Fibroblast of pulmonary artery (primary cell): Measurements from ENCODE around the gene KRT76.
"Not testable (repeated sequence)": the region's sequence is repeated elsewhere in the genome, so short reads cannot be mapped to it uniquely, and the experiment has no call there.

Source experiments
- DNase-seq: peaks from one replicate; pipeline ENCODE4 v3.0.0-alpha.2; 2010; ENCODE audit warnings: low read depth
- H3K4me3 ChIP-seq: replicated peaks from 2 replicates; pipeline ENCODE4 v1.5.1; 2011; ENCODE audit warnings: low read depth, mild to moderate bottlenecking, control low read depth, low read length, moderate library complexity
- TF ChIP-seq, protein P1 (sequence below): IDR thresholded peaks from 2 replicates; pipeline ENCODE4 v1.5.1; 2011; ENCODE audit warnings: mild to moderate bottlenecking, control low read depth, low read length, inconsistent platforms; ENCODE audit errors: missing control alignments

KRT76 gene

DNA sequence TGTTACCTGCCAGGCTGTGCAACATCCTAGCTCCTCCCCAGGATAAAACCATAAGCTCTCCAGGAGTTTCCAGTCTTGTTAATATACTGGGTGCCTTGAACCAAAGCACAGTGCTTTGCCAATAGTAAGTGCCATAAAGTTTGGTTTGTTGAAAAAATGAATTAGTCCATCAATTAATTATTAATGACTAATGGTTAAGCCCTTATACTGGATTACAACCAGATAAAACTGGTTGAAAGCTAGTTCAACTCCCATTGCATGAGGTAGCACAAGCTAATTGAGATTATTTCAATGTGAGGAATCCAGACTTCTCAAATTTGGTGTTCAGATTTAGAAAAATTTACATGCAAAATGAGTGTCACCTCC is 20.4 kb upstream of the KRT76 start:
- H3K4me3 ChIP-seq = no peak overlapping the region
- DNase-seq = no peak
- TF ChIP-seq, protein P1, sequence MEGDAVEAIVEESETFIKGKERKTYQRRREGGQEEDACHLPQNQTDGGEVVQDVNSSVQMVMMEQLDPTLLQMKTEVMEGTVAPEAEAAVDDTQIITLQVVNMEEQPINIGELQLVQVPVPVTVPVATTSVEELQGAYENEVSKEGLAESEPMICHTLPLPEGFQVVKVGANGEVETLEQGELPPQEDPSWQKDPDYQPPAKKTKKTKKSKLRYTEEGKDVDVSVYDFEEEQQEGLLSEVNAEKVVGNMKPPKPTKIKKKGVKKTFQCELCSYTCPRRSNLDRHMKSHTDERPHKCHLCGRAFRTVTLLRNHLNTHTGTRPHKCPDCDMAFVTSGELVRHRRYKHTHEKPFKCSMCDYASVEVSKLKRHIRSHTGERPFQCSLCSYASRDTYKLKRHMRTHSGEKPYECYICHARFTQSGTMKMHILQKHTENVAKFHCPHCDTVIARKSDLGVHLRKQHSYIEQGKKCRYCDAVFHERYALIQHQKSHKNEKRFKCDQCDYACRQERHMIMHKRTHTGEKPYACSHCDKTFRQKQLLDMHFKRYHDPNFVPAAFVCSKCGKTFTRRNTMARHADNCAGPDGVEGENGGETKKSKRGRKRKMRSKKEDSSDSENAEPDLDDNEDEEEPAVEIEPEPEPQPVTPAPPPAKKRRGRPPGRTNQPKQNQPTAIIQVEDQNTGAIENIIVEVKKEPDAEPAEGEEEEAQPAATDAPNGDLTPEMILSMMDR = no peak

DNA sequence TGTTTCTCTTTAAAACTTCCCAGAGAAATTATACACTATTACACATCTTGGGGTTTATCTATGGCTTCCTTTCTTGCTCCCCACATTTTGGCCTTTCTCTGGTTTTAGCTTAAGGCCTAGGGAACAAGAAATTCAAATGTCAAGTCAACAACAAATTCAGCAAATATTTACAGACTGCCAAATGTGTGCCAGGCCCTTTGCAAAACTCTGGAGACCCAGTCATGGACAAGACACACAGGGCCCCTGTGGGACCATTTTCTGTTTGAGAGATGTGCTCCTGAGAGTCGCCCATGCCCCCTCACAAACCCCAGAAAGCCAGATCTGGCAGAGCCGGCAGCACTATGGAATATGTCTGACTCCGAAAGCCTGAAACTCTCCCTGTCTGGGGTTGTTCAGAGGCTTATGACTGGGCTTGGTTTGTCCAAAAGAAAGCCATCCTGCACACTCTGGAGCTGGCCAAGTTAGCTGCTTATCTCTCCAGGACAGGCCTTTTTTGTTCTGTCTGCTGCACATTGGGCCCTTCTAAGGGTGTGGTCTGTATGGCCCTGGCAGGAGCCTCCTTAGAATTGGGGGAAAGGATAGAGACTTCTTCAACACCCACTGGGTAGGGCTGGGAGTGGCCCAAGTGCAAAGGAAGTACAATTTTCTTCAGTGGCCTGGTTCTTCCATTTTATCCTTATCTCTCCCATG is 19.8 kb upstream of the KRT76 start:
- TF ChIP-seq, protein P1 = no peak
- no peak for DNase-seq
- H3K4me3 ChIP-seq = no peak overlapping the region

DNA sequence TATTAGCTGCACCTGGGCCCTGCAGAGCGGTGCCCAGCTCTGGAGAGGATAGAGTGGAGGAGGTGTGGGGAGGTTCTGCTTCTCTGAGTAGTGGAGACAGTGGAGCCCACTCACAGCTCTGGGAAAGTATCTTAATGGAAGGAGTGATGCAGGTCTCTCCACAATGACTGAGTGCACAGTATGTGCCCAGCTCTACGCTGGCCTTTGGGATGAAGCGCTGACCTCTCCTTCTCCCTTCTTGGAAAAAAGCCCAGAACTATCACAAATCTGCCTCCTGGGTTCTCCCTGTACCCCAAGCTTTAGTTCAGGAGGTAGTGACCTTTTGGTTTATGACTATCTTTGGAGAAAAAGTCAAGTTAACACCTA is 19.3 kb upstream of the KRT76 start:
- H3K4me3 ChIP-seq = no peak overlapping the region
- TF ChIP-seq, protein P1 = no peak
- no peak for DNase-seq

DNA sequence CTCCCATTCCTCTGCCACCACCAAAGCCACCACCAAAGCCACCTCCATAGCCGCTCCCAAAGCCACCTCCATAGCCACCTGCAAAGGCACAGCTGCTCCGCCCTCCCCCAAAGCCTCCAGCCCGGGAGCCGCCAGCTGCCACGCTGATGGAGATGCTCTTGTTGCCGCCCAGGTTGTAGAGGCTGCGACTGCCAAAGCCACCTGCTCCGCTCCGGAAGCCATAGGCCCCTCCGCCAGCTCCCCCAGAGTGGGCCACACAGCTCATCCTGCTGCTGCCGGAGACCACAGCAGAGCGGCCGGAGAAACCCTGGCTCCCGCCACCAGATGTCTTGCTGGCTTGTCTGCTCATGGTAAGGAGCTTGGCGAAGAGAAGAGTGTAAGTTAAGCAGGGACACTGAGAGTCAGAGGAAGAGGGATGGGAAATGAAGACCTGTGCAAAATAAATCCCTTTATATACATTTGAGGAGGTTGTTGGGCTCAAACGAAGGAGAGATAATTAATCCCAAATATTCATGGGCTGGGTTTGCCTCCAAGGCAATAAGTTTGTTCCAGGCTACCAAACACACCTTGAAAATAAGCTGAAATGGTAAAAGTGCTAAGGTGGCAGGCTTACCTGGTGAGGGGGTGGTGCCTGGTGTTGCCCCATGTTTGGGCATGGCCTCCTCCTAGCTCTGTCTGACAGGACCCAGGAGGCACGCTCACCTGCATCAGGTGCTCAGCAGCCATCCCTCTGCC is 18.7 kb upstream of the KRT76 start, which contains the start of gene KRT3:
Gene KRT3 (minus strand): TSS at position 424 of the 735 bp plus-strand sequence. CDS start 75 bp downstream, at position 349.
- TF ChIP-seq, protein P1 = no peak
- DNase-seq = no peak

DNA sequence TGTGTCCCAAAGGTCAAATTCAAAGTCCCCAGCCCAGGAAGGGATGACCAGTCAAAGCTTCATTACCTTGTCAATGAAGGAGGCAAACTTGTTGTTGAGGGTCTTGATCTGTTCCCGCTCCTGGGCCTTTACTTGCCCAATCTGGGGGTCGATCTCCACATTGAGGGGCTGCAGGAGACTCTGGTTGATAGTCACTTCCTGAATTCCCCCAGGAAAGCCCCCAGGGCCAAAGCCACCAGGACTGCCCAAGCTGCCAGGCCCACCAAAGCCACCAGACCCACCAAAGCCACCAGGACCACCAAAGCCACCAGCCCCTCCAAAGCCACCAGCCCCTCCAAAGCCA is 18.2 kb upstream of the KRT76 start:
- not testable (repeated sequence) for DNase-seq, H3K4me3 ChIP-seq

More for the DNA sequence above, 18.7 kb upstream of the KRT76 start, which contains the start of gene KRT3:
- H3K4me3 ChIP-seq = no peak within 1 kb of the TSS

DNA sequence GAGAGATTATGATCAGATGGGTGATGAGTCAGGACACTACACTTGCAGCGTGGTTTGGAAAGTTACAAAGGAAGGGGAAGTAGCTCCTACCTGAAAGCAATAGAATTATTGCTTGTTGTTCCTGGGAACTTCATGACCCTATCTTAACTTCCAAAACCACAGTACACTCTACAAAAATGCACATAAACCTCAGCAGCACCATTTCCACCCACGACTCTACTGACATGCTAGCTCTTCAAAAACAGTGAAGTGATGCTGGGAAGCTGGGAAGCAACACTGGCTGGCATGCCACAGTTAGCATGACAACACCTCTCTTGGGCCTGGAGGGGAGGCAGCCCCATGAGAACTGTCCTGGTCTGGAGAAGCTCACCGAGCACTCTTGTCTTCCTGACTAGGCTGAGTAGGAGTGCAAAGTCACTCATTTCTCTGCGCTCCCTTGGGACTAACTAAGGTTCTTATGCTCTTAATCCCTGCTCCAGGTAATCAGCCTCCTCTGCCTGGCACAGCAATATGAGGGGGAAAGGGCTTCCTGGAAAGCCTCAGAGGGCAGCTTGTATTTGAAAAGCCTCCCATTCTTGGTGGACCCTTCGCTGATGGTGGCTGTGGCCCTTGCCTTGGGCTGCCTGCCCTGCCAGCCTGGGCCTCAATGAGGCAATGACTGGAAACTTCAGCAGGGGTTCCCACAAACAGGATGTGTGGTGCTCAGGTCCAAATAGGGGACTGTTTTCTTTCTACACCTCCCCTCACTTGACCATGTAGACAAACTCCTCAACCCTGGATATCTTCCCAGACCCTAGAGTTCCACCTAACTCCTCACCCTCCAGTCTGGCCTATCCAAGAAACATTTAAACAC is 17.6 kb upstream of the KRT76 start:
- no peak for DNase-seq
- TF ChIP-seq, protein P1 = no peak
- H3K4me3 ChIP-seq = no peak overlapping the region

DNA sequence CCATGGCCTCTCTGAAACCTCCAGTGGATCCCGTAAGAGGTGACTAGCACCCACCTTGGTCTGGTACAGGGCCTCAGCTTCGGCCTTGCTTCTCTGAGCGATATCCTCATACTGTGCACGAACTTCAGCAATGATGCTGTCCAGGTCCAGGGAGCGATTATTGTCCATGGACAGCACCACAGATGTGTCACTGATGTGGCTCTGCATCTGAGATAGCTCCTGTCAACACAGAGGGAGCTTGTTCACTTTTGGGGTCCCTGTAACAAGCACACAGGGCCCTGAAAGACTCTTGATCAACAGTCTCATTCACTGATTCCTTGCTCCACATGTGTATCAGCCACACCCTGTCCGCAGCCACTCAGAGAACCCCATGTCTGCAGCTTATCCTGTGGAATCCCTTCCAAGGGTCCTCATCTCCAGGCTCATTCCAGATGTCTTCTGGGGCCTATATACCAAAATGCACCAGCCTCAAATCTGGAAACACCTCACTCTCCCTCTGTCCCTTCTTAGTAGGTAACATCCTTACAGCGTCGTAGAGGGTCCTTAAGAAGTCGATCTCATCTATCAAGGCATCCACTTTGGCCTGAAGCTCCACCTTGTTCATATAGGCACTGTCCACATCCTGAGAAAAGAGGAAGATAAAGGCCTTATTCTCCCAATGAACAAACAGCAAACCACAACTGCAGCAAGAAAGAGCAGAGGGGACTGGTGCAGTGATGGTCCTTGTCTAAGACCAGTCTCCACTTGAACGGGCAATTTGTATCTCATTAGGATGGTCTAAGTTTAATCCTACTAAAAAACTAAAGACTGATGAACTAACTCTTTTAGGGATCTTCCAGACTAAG is 15.3 kb upstream of the KRT76 start:
- TF ChIP-seq, protein P1 = no peak
- H3K4me3 ChIP-seq = no peak overlapping the region
- no peak for DNase-seq
